K562 (cell line): ENCODE results near the gene CRABP2. TPM values are rescaled to one million over a fixed set of nuclear protein-coding genes. Genes with fewer than 3 reads are reported as not detected.

Experiments used
- CCNT2 ChIP-seq: IDR thresholded peaks from 2 replicates; pipeline ENCODE4 v1.6.1; 2011; ENCODE audit warnings: borderline replicate concordance, low read depth, mild to moderate bottlenecking, moderate library complexity, mixed read lengths, low read length; ENCODE audit not compliant: insufficient read length; ENCODE audit errors: extremely low read depth
- FOXM1 ChIP-seq, 2 experiments: fragments of 450-650 bp in 1 of 2; sonication (generic) in 1 of 2; formaldehyde crosslinking in 1 of 2; IDR thresholded peaks; 2 replicates each; pipeline versions ENCODE4 v1.6.1 to v1.9.0; 2017 to 2022; ENCODE audit warnings: low read depth in 2 of 2, mild to moderate bottlenecking in 2 of 2, missing genetic modification reagents in 1 of 2, moderate library complexity in 1 of 2
- FOXO4 ChIP-seq: fragments of 450-650 bp; formaldehyde crosslinking; IDR thresholded peaks from 2 replicates; pipeline ENCODE4 v1.4.0; 2020; ENCODE audit warnings: mild to moderate bottlenecking, moderate library complexity
- KAT2B ChIP-seq: IDR thresholded peaks from one replicate; pipeline ENCODE4 v1.6.1; 2012; ENCODE audit warnings: low read depth, mild to moderate bottlenecking, control low read depth, inconsistent platforms, low read length, moderate library complexity
- KAT8 ChIP-seq: fragments of 450-650 bp; IDR thresholded peaks from 2 replicates; pipeline ENCODE4 v1.6.1; 2016; ENCODE audit warnings: low read depth, mild to moderate bottlenecking
- KLF1 ChIP-seq: fragments of 450-650 bp; IDR thresholded peaks from 2 replicates; pipeline ENCODE4 v1.6.1; 2016; ENCODE audit warnings: missing genetic modification characterization, missing compliant biosample characterization
- NEUROD1 ChIP-seq: fragments of 150-350 bp; IDR thresholded peaks from 2 replicates; pipeline ENCODE4 v1.6.1; 2014; ENCODE audit warnings: borderline replicate concordance, low read length, low read depth; ENCODE audit not compliant: partially characterized antibody
- NR3C1 ChIP-seq: sonication (generic); formaldehyde crosslinking; IDR thresholded peaks from 2 replicates; pipeline ENCODE4 v1.8.1; 2022; ENCODE audit warnings: missing genetic modification reagents
- OTX1 ChIP-seq: fragments of 450-650 bp; formaldehyde crosslinking; IDR thresholded peaks from 2 replicates; pipeline ENCODE4 v1.4.0; 2022; ENCODE audit warnings: mild to moderate bottlenecking
- POLR2AphosphoS5 ChIP-seq: IDR thresholded peaks from 2 replicates; pipeline ENCODE4 v1.6.1; 2011; ENCODE audit warnings: mild to moderate bottlenecking, low read depth, low read length, moderate library complexity; ENCODE audit not compliant: control insufficient read depth, insufficient read depth
- SFPQ ChIP-seq: fragments of 200-400 bp; formaldehyde crosslinking; IDR thresholded peaks from 2 replicates; pipeline ENCODE4 v1.6.1; 2017; ENCODE audit warnings: mild to moderate bottlenecking, low read depth, low read length, moderate library complexity
- SMAD3 ChIP-seq: fragments of 450-650 bp; formaldehyde crosslinking; conservative IDR thresholded peaks from 2 replicates; pipeline ENCODE4 v1.4.0; 2020; ENCODE audit warnings: mild to moderate bottlenecking
- SMARCA4 ChIP-seq: fragments of 450-650 bp; IDR thresholded peaks from 2 replicates; pipeline ENCODE4 v1.6.1; 2016
- SNIP1 ChIP-seq: fragments of 450-650 bp; IDR thresholded peaks from 2 replicates; pipeline ENCODE4 v1.7.1; 2017; ENCODE audit warnings: low read depth, mild to moderate bottlenecking
- SP2 ChIP-seq: IDR thresholded peaks from 2 replicates; pipeline ENCODE4 v1.6.1; 2011; ENCODE audit warnings: mild to moderate bottlenecking, low read depth, low read length, moderate library complexity; ENCODE audit not compliant: poor library complexity, severe bottlenecking; ENCODE audit errors: extremely low read depth
- TEAD4 ChIP-seq, 2 experiments: sonication (generic) in 1 of 2; formaldehyde crosslinking in 1 of 2; IDR thresholded peaks; 2 replicates each; pipeline versions ENCODE4 v1.6.1 to v1.8.0; 2012 to 2022; ENCODE audit warnings: borderline replicate concordance in 1 of 2, inconsistent platforms in 1 of 2, low read length in 1 of 2, mild to moderate bottlenecking in 1 of 2, missing genetic modification reagents in 1 of 2
- U2AF2 ChIP-seq: fragments of 200-400 bp; formaldehyde crosslinking; optimal IDR thresholded peaks from 2 replicates; pipeline ENCODE3; 2017; ENCODE audit warnings: low read depth, mild to moderate bottlenecking, low read length
- ZNF408 ChIP-seq: fragments of 250-450 bp; sonication (Bioruptor Pico); IDR thresholded peaks from 2 replicates; pipeline ENCODE4 v1.4.0; 2020; ENCODE audit warnings: low read depth, mild to moderate bottlenecking, moderate library complexity
- polyA plus RNA-seq, 8 experiments: library from polyadenylated mRNA; depleted of rRNA in 4 of 8; stranded (reverse) in 5 of 8; unstranded in 3 of 8; fragments of >200 nt; fragmentation: Nextera tagmentation in 2 of 8; fragmentation: Illumina TruSeq in 1 of 8; extraction: Ambion mirVana in 2 of 8; extraction: Trizol in 1 of 8; gene quantifications; 2 replicates each; pipeline versions ENCODE4 v1.2.1 to v1.2.3, GENCODE V29; 2011 to 2014; ENCODE audit warnings: inconsistent platforms in 1 of 8, missing spikeins in 1 of 8
- total RNA-seq, 7 experiments: library from RNA; depleted of rRNA in 6 of 7; stranded (reverse); fragments of >200 nt in 6 of 7; fragmentation: Illumina TruSeq in 2 of 7; extraction: Trizol in 2 of 7; gene quantifications; 2 replicates each; pipeline versions ENCODE4 v1.2.1 to v1.2.3, GENCODE V29; 2011 to 2021; ENCODE audit warnings: low replicate concordance in 1 of 7
- TF ChIP-seq, protein P1 (sequence below), 2 experiments: fragments of 150-350 bp in 1 of 2; IDR thresholded peaks; 2 replicates each; pipeline ENCODE4 v1.6.1; 2012 to 2016; ENCODE audit warnings: low read depth in 2 of 2, low read length in 2 of 2, mild to moderate bottlenecking in 1 of 2, moderate library complexity in 1 of 2

Gene CRABP2
- total and polyA plus RNA-seq, 9 of the 15 experiments (the other 6 are each of a cell fraction or from before 2014, with no cell fraction given): 0.30 to 2.5 (median 0.82) TPM

DNA sequence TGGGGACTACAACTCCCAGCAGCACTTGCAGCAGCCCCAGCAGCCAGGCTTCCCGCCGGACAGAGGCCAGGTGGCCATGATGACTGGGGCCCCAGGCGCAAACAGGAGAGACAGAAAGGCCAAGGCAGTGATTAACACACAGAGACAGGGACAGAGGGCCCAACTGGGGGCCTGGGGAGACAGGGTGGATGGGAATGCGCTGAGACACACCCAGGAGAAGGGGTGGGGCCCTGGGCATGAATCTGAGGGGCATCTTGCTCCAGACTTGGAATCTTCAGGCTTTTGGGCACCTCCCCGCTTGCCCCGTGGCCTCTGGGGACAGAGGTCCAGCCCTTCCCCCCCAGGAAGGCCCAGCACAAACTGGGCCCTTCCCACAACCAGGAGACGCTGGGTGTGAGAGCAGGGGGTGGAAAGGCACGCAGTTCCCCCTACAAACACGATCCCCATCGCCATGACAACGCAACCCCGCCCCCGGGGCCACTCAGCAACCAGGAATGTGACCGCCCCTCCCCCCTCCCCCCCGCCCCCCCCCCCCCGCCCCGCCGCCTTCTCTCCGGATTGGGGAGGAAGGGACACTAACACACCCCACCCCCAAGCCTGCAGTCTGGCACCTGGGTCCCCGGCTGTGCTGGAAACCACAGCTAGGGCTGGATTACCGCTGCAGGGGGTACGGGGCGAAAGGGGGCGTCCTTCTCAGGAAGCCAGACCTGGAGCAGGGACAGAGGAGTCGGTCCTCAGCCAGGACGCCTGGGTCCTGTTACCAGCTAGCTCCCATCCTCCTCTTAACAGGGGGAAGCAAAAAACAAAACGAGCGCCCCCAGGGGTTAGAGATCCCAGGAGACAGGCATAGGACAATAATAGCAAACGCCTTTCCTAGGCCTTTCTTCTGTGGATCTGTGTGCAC is 41.6 kb upstream of the CRABP2 start (continued):
- TF ChIP-seq FOXM1 (IDR thresholded peaks at IDR 0.05; ENCODE audit: low read depth) (no peak), FOXM1 (CRISPR knock-in tag; IDR thresholded peaks at IDR 0.05; ENCODE audit: low read depth) (no peak), U2AF2 (no peak), SP2 (no peak), FOXO4 (CRISPR knock-in tag) (no peak), NEUROD1 (no peak), SMARCA4 (no peak; the same call in 1 of the 2 replicates), NR3C1 (no peak), KLF1 (tag) (no peak), SNIP1 (no peak), OTX1 (CRISPR knock-in tag) (no peak), SFPQ (no peak), TEAD4 (IDR thresholded peaks at IDR 0.05; ENCODE audit: low read length) (peak; percentile 48), TEAD4 (CRISPR knock-in tag; IDR thresholded peaks at IDR 0.05; ENCODE audit: borderline replicate concordance) (no peak), ZNF408 (CRISPR knock-in tag) (no peak), POLR2AphosphoS5 (peak; percentile 51; the same call in 1 of the 2 replicates), KAT2B (no peak), SMAD3 (CRISPR knock-in tag) (no peak), CCNT2 (no peak), KAT8 (no peak)
- TF ChIP-seq, protein P1, sequence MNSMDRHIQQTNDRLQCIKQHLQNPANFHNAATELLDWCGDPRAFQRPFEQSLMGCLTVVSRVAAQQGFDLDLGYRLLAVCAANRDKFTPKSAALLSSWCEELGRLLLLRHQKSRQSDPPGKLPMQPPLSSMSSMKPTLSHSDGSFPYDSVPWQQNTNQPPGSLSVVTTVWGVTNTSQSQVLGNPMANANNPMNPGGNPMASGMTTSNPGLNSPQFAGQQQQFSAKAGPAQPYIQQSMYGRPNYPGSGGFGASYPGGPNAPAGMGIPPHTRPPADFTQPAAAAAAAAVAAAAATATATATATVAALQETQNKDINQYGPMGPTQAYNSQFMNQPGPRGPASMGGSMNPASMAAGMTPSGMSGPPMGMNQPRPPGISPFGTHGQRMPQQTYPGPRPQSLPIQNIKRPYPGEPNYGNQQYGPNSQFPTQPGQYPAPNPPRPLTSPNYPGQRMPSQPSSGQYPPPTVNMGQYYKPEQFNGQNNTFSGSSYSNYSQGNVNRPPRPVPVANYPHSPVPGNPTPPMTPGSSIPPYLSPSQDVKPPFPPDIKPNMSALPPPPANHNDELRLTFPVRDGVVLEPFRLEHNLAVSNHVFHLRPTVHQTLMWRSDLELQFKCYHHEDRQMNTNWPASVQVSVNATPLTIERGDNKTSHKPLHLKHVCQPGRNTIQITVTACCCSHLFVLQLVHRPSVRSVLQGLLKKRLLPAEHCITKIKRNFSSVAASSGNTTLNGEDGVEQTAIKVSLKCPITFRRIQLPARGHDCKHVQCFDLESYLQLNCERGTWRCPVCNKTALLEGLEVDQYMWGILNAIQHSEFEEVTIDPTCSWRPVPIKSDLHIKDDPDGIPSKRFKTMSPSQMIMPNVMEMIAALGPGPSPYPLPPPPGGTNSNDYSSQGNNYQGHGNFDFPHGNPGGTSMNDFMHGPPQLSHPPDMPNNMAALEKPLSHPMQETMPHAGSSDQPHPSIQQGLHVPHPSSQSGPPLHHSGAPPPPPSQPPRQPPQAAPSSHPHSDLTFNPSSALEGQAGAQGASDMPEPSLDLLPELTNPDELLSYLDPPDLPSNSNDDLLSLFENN (IDR thresholded peaks at IDR 0.05; ENCODE audit: low read depth in 2 of 2, low read length in 2 of 2): no peak
